ENCODE results near the gene AHCYL2.
"Not testable (repeated sequence)": the region's sequence is repeated elsewhere in the genome, so short reads cannot be mapped to it uniquely, and the experiment has no call there.

AHCYL2 gene

GRCh38 chr7:129471402-129471827 lies 246.6 kb downstream of the AHCYL2 start:
- no peak for DNase-seq (ENCODE audit: insufficient read length)
- TF ChIP-seq TAF1 (IDR thresholded peaks at IDR 0.05; ENCODE audit: borderline replicate concordance, low read depth, low read length) (no peak), POLR2AphosphoS5 (IDR thresholded peaks at IDR 0.05; ENCODE audit: low read depth, low read length) (no peak), POLR2A (IDR thresholded peaks at IDR 0.05; ENCODE audit: low read depth, low read length) (no peak)
- no peak for FAIRE-seq

- FAIRE-seq; DNase-seq (ENCODE audit: insufficient read length): not testable (repeated sequence)
Measured at GRCh38 chr7:129475931-129476330, 251.1 kb downstream of the AHCYL2 start.

- DNase-seq (ENCODE audit: insufficient read length); FAIRE-seq: not testable (repeated sequence)
Measured at GRCh38 chr7:129476398-129476797, 251.6 kb downstream of the AHCYL2 start.
